Muscle of back (tissue), 13 donors: ENCODE measurements around the gene VARS1. TPM values are rescaled to one million over a fixed set of nuclear protein-coding genes. Genes with fewer than 3 reads are reported as not detected.
"Not testable (repeated sequence)": the region's sequence is repeated elsewhere in the genome, so short reads cannot be mapped to it uniquely, and the experiment has no call there.

Source experiments
- DNase-seq, 3 donors: peaks; one replicate each; pipeline versions ENCODE4 v3.0.0 to v3.0.0-alpha.2; 2013
- long read RNA-seq, 9 donors: transcript quantifications; one replicate each; lab custom pipeline, GENCODE V29; 2026
- polyA plus RNA-seq, 10 donors: library from polyadenylated mRNA; unstranded; fragments of 120-200 nt; gene quantifications; one replicate each; pipeline ENCODE4 v1.2.1, GENCODE V29; 2013; ENCODE audit not compliant: insufficient read length in 10 of 10

VARS1 gene
- polyA plus RNA-seq = 10 to 100 TPM; 42.0 to 63.0 (median 46.2) TPM
- long read RNA-seq, donor 1, full-length matches to known transcripts = 2 of 11 reads
- long read RNA-seq, donor 1, partial matches to known transcripts = 9 of 11 reads
- long read RNA-seq, donor 1, other reads (novel, unspliced or antisense) = 0 of 11 reads
- long read RNA-seq, donor 2, partial matches to known transcripts = 7 of 7 reads
- long read RNA-seq, donor 2, other reads (novel, unspliced or antisense) = 0 of 7 reads
- long read RNA-seq, donor 3 = 0 reads
- long read RNA-seq, donor 4, full-length matches to known transcripts = 2 of 2 reads
- long read RNA-seq, donor 4, partial matches to known transcripts = 0 of 2 reads
- long read RNA-seq, donor 4, other reads (novel, unspliced or antisense) = 0 of 2 reads
- long read RNA-seq, donor 5, partial matches to known transcripts = 8 of 9 reads
- long read RNA-seq, donor 5, other reads (novel, unspliced or antisense) = 0 of 9 reads
- long read RNA-seq, donor 6, full-length matches to known transcripts = 3 of 12 reads
- long read RNA-seq, donor 6, partial matches to known transcripts = 9 of 12 reads
- long read RNA-seq, donor 6, other reads (novel, unspliced or antisense) = 0 of 12 reads
- long read RNA-seq, donor 7, full-length matches to known transcripts = 2 of 2 reads
- long read RNA-seq, donor 7, partial matches to known transcripts = 0 of 2 reads
- long read RNA-seq, donor 7, other reads (novel, unspliced or antisense) = 0 of 2 reads
- long read RNA-seq, donor 8, partial matches to known transcripts = 8 of 8 reads
- long read RNA-seq, donor 8, other reads (novel, unspliced or antisense) = 0 of 8 reads
- long read RNA-seq, donor 9 = 0 reads

DNA sequence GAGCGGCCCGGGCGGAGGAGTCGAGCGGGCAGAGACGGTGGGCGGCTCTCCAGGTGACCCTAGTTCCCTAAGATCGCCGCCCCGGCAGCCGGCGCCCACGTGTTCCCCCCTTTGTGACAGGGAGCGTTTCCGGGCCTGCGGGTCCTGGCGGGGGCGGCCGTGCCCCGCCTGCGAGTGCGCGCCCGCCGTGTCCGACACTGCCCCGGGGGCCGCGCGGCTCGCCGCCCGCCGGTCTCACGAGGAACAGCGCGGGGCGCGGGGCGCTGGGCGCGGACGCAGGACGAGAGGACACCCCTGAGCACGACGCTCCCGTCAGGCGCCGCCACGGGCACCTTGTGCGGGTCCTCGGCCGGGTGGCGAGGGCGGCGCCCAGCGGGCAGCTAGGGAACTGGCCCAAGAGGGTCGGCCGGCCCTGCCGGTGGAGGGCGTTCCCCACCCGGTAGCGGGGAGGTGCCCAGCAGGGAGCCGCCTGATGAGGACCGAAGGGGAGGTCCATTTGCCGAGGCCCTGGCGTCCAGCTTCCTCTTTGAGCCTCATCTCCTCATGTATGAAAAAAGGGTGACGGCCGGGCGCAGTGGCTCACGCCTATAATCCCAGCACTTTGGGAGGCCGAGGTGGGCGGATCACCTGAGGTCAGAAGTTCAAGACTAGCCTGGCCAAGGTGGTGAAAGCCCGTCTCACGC lies at the start of gene VARS1:
TSS of gene VARS1 (minus strand) at position 137 of the 683 bp plus-strand sequence. CDS start 535 bp downstream, outside the sequence.
- DNase-seq = peak; percentile 84 to 94 (median 89)

GRCh38 chr6:31844507-31844906 lies 49.0 kb upstream of the VARS1 start:
- no peak for DNase-seq

DNA sequence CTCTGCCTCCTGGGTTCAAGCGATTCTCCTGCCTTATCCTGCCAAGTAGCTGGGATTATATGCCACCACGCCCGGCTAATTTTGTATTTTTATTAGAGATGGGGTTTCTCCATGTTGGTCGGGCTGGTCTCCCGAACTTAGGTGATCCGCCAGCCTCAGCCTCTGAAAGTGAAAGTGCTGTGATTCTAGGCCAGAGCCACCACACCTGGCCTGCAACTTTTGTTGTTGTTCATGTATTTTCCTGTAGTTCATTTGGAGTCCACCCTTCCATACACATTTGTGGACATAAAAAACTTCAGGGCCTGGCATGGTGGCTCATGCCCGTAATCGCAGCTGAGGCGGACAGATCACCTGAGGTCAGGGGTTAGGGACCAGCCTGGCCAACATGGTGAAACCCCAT lies 46.5 kb upstream of the VARS1 start:
- DNase-seq = no peak

DNA sequence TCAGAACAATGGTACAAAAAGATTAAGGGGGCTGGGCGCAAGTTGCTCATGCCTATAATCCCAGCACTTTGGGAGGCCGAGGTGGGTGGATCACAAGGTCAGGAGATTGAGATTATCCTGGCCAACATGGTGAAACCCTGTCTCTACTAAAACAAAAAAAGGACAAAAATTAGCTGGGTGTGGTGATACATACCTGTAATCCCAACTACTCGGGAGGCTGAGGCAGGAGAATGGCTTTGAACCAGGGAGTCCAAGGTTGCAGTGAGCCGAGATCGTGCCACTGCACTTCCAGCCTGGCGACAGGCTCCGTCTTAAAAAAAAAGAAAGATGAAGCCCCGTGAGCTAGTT lies 44.2 kb upstream of the VARS1 start:
- DNase-seq = not testable (repeated sequence)

DNA sequence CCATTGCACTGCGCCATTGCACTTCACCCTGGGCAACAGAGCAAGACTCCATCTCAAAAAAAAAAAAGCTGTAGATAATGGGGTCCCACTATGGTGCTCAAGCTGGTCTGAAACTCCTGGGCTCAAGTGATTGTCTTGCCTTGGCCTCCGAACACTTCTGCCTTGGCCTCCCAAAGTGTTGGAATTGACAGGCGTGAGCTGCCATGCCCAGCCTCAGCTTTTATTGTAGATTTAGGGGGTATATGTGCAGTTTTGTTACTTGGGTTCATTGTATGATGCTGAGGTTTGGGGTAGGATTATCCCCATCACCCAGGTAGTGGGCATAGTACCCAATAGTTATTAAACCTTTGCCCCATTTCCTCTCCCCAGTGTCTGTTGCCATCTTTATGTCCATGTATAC lies 43.4 kb upstream of the VARS1 start:
- DNase-seq = no peak

GRCh38 chr6:31838114-31838553 lies 42.6 kb upstream of the VARS1 start:
- not testable (repeated sequence) for DNase-seq

DNA sequence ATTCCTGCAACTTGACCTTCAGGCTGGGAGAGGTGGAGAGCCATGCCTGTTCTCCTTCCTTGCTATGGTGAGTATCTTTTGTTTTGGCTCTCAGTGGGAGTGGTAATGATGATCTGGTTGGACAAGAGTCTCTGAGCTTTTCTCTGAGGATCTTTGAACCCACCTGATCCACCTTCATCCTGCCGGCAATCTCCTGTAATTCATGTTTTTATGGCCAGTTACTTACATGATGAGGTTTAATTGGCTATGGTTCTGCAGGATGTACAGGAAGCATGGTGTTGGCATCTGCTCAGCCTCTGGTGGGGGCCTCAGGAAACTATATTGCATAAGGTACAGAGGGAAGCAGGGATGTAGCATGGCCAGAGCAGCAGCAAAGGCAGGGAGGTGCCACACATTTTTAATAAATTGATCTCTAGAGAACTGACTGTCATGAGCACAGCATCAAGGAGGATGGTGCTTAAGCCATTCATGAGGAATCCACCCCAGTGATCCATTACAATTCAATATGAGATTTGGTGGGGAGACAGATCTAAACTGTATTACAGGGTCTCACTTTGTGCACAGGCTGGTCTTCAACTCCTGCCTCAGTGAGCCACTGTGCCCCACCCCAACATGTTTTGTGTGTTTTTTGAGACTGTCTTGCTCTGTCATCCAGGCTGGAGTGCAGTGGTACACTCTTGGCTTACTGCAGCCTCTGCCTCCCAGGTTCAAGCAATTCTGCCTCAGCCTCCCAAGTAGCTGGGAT lies 42.0 kb upstream of the VARS1 start:
- DNase-seq = no peak

DNA sequence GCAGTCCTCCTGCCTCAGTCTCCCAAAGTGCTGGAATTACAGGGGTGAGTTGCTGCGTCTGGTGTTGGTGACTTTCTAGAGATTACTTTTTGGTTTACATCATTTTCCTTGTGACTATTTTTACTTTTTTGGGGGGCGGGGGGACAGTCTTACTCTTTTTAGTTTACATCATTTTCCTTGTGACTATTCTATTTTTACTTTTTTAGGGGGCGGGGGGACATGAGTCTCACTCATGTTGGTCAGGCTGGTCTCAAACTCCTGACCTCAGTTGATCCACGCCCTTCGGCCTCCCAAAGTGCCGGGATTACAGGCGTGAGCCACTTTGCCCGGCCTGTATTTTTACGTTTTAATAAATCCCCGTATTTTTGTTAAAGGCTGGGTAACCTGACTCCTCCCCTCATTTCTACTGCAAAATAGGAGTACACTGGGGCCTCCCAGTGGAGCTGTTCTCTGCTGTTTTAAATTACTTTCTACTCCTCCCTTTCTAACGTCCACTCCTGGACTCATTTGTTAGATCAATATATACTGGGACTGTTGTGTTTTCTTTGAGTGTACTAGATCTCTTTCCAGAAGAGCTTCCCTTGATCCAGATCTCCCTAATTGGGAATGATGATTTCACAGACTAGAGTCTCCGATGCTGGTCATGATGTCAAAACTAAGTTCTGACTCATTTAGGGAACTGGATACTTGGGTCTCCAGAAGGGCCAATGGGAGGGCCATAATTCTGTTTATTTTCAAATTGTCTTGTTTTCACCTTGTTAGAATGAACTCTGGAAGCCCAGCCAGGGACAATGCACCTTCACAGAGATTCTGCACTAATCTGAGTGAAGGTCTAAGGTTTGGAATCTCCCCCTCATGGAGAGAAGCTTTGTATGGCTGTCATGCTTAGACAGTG lies 41.2 kb upstream of the VARS1 start:
- peak in 1 of 3 donors; percentile 45 for DNase-seq

GRCh38 chr6:31836047-31836473 lies 40.5 kb upstream of the VARS1 start:
- DNase-seq = peak in 1 of 3 donors; percentile 44

DNA sequence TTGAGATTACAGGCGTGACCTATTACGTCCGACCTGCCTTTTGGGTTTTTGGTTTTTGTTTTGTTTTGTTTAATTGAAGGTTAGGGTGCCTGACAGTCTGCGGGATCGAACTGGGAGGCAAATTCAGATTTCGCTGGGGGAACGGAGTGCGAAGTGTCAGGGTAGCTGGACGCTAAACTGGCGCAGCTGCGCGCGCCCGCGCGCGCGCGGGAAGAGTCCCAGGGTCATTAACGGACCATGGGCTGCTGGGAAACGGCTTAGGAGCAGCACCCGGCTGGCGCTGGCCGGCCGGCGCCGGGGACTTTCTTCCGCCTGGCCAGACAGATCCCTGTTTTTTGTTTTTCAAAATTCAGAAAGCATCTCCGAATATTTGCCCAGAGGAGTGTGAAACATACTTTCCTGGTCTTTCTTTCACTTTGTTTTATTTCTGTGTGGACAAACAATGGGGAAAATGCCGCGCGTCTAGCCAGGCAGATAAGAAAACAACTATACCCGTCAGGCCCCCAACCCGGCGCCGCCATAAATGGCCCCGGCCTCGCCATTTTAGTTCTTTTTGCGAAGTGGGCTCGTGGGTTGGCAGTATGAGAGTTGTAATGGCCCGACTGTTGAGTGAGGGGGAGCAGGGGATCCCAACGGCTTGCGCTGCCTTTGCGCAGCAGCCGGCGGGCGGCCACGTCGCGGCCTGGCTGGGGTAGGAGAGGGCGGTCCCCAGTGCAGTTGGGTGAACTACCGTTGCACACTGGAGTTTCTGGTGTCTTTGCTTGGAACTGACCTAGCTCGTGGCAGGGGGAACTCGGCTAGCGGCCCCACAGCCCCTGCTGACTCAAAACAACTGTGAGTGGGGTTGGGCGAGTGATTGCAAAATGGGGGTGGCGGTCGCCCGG lies 39.1 kb upstream of the VARS1 start:
- DNase-seq = peak; percentile 87 to 96 (median 96)

GRCh38 chr6:31831350-31832215 lies 36.0 kb upstream of the VARS1 start:
- no peak for DNase-seq

DNA sequence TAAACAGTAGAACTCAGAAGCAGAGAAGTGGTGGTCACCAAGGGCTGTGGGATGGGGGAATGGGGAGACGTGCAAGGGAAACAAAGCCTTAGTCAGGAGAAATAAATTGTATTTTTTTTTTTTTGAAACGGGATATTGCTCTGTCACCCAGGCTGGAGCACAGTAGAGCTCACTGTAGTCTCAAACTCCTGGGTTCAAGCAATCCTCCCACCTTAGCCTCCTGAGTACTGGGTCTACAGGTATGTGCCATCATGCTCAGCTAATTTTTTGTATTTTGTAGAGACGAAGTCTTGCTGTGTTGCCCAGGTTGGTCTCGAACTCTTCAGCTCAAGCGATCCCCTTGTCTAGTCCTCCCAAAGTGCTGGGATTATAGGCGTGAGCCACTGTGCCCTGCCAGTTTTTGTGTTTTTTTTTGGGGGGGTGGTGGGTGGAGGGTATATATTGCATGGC lies 35.4 kb upstream of the VARS1 start:
- no peak for DNase-seq

GRCh38 chr6:31829633-31830283 lies 34.2 kb upstream of the VARS1 start:
- peak; percentile 57 to 84 (median 59) for DNase-seq

DNA sequence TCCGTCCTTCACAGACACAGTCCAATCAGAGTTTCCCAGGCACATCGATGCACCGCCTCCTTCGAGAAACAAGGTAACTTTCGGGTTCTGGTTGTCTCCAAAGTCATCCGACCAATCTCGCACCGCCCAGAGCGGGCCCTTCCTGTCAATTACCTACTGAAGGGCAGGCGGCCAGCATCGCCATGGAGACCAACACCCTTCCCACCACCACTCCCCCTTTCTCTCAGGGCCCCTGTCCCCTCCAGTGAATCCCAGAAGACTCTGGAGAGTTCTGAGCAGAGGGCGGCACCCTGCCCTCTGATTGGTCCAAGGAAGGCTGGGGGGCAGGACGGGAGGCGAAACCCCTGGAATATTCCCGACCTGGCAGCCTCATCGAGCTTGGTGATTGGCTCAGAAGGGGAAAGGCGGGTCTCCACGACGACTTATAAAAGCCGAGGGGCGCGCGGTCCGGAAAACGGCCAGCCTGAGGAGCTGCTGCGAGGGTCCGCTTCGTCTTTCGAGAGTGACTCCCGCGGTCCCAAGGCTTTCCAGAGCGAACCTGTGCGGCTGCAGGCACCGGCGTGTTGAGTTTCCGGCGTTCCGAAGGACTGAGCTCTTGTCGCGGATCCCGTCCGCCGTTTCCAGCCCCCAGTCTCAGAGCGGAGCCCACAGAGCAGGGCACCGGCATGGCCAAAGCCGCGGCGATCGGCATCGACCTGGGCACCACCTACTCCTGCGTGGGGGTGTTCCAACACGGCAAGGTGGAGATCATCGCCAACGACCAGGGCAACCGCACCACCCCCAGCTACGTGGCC lies 31.9 kb upstream of the VARS1 start, which contains the start of gene HSPA1B:
TSS of gene HSPA1B (plus strand) at position 453 of the 794 bp plus-strand sequence. CDS start at position 666, 213 bp downstream.
- DNase-seq = peak; percentile 99 to 100 (median 99)

DNA sequence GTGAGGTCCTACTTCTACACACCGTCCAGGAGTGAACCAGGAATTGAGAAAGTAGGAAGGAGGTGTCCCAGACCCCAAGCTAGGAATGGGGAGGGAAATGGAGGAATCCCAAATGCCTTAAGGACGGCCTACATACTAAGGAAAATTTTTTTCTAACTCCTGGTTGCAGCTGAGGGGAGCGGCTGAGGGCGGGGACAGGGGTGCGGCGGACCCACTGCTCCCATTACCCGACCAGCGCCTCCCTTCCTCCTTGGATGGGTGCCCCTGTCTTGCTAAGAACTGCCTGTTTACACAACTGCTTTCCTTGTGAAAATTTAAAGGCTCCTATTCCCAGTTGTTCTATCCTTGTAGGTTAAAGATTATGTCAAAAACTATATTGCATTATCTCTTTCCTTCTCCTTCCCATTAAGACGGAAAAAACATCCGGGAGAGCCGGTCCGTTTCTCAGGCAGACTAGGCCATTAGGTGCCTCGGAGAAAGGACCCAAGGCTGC lies 31.3 kb upstream of the VARS1 start:
- peak; percentile 87 to 97 (median 93) for DNase-seq

DNA sequence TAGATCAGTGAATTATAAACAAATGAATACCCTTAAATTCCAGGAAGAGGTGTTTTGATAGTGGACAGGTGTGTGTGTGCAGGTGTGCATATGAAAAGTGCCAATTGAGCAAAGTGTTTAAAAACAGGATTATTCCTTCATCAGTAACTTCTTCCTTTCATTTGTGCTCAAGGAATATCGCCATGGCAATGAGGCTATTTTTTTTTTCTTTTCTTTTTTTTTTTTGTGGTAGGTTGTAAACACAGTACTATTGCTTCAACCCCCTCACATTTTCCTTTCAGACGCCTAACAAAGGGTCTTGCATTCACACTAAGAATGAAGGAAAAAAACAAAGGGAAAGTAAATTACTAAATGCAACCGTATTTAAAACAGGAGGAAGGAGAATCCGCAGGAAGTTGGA lies 30.0 kb upstream of the VARS1 start:
- DNase-seq = no peak
